Sigmoid colon (tissue), 7 donors: ENCODE results near the gene SIX1. TPM values are rescaled to one million over a fixed set of nuclear protein-coding genes. Genes with fewer than 3 reads are reported as not detected.

Experiments used
- DNase-seq: peaks from one replicate; pipeline ENCODE4 v3.0.0-alpha.2; 2019
- H3K27ac ChIP-seq, 4 donors: fragments of 200-600 bp; sonication (generic); one replicate each; pipeline ENCODE4 v1.5.1; 2016 to 2019; ENCODE audit warnings: mild to moderate bottlenecking in 1 of 4
- H3K27me3 ChIP-seq, 3 donors: fragments of 200-600 bp; sonication (generic); one replicate each; pipeline ENCODE4 v1.5.1; 2019; ENCODE audit warnings: mild to moderate bottlenecking in 1 of 3
- H3K36me3 ChIP-seq, 4 donors: fragments of 200-600 bp; sonication (generic); one replicate each; pipeline ENCODE4 v1.5.1; 2016 to 2019
- H3K4me1 ChIP-seq, 4 donors: fragments of 200-600 bp; sonication (generic); one replicate each; pipeline ENCODE4 v1.5.1; 2017 to 2019
- H3K4me3 ChIP-seq, 4 donors: fragments of 200-600 bp; sonication (generic); one replicate each; pipeline ENCODE4 v1.5.1; 2017 to 2019; ENCODE audit warnings: mild to moderate bottlenecking in 2 of 4, moderate library complexity in 1 of 4
- H3K9me3 ChIP-seq, 4 donors: fragments of 200-600 bp in 3 of 4; sonication (generic) in 3 of 4; one replicate each; pipeline versions ENCODE4 v1.5.1 to v1.6.1; 2013 to 2019
- CTCF ChIP-seq, 4 experiments: fragments of 450-650 bp in 3 of 4; fragments of 200-600 bp in 1 of 4; IDR thresholded peaks; one replicate each; pipeline ENCODE4 v1.5.1; 2016 to 2019; ENCODE audit warnings: antibody characterized with exemption in 4 of 4, mild to moderate bottlenecking in 3 of 4, moderate library complexity in 2 of 4
- EP300 ChIP-seq, 4 donors: sonication (generic); formaldehyde crosslinking; IDR thresholded peaks; one replicate each; pipeline ENCODE4 v1.6.1; 2017; ENCODE audit warnings: antibody characterized with exemption in 4 of 4
- POLR2A ChIP-seq, 2 donors: fragments of 450-650 bp; IDR thresholded peaks; one replicate each; pipeline ENCODE4 v1.6.1; 2016; ENCODE audit warnings: antibody characterized with exemption in 2 of 2, mild to moderate bottlenecking in 2 of 2, moderate library complexity in 2 of 2
- POLR2AphosphoS5 ChIP-seq, 4 donors: sonication (generic); formaldehyde crosslinking; IDR thresholded peaks; one replicate each; pipeline ENCODE4 v1.6.1; 2017; ENCODE audit warnings: antibody characterized with exemption in 4 of 4
- WGBS, 2 donors: extraction: QIAGEN DNeasy Blood & Tissue Kit; methylation state at CpG; one replicate each; pipeline ENCODE4 v1.1.7; 2013; 5-methylcytosine and 5-hydroxymethylcytosine counted together
- intact Hi-C: fragments of 100-400 bp; cut with DNase I; formaldehyde crosslinking; loops from one replicate; pipeline ENCODE4 v1.15.1; 2023
- polyA plus RNA-seq, 3 donors: library from polyadenylated mRNA; stranded (reverse); fragments of 200-250 nt; gene quantifications; one replicate each; pipeline ENCODE4 v1.2.3, GENCODE V29; 2013
- total RNA-seq, 4 donors: library from RNA; depleted of rRNA; stranded (reverse); fragments of >200 nt; gene quantifications; one replicate each; pipeline ENCODE4 v1.1.0, GENCODE V29; 2016
- donor health status: healthy with polysubstance abuse.
- donor health status: Bipolar disorder and iron deficiency.
- donor health status: healthy.

The SIX1 gene
- total and polyA plus RNA-seq, 7 donors: 0.01 to 0.71 TPM; not detected in 5

- no peak overlapping the region for H3K27ac ChIP-seq
- 7 to 16% methylated on average over 55 of the region's 55 CpGs for WGBS, 2 donors
- peaks cover 42 to 74% (median 61%) of the 10 kb centered on the region in 3 donors for H3K27me3 ChIP-seq
- peak overlapping the region; percentile 3 to 42 (median 30) for H3K4me3 ChIP-seq
- intact Hi-C loops: no loop called here
- DNase-seq: no peak
- peaks cover 0 to 28% (median 21%) of the 10 kb centered on the region in 4 donors for H3K4me1 ChIP-seq
- H3K36me3 ChIP-seq: no peaks in the 10 kb centered on the region
- H3K9me3 ChIP-seq: no peaks in the 10 kb centered on the region
- TF ChIP-seq CTCF (IDR thresholded peaks at IDR 0.05) (no peak), POLR2A (IDR thresholded peaks at IDR 0.05) (no peak), POLR2AphosphoS5 (IDR thresholded peaks at IDR 0.05) (no peak), EP300 (IDR thresholded peaks at IDR 0.05) (no peak)
Measured at GRCh38 chr14:60637479-60638315, 11.6 kb downstream of the SIX1 start.

- H3K27me3 ChIP-seq: peaks cover 35 to 67% (median 54%) of the 10 kb centered on the region in 3 donors
- no peak overlapping the region for H3K27ac ChIP-seq
- H3K9me3 ChIP-seq: no peaks in the 10 kb centered on the region
- peaks cover 0 to 20% (median 14%) of the 10 kb centered on the region in 4 donors for H3K4me1 ChIP-seq
- TF ChIP-seq EP300 (IDR thresholded peaks at IDR 0.05) (no peak), POLR2AphosphoS5 (IDR thresholded peaks at IDR 0.05) (no peak), POLR2A (IDR thresholded peaks at IDR 0.05) (no peak), CTCF (IDR thresholded peaks at IDR 0.05) (no peak)
- DNase-seq: no peak
- WGBS, 2 donors: 37 to 63% methylated on average over 20 of the region's 20 CpGs
- no peak overlapping the region for H3K4me3 ChIP-seq
- no peaks in the 10 kb centered on the region for H3K36me3 ChIP-seq
- intact Hi-C loops: no loop called here
Measured at GRCh38 chr14:60636879-60637478, 12.3 kb downstream of the SIX1 start.

- intact Hi-C loops: no loop called here
- Histone ChIP-seq H3K4me3 (no peak overlapping the region), H3K9me3 (no peaks in the 10 kb centered on the region), H3K4me1 (peaks cover 0 to 12% (median 11%) of the 10 kb centered on the region in 4 donors), H3K27me3 (peaks cover 12 to 38% (median 25%) of the 10 kb centered on the region in 3 donors), H3K27ac (no peak overlapping the region), H3K36me3 (no peaks in the 10 kb centered on the region)
- DNase-seq: no peak
- WGBS, 2 donors: 72 to 80% methylated on average over 4 of the region's 4 CpGs
- no peak for TF ChIP-seq CTCF (IDR thresholded peaks at IDR 0.05)
- no peak for TF ChIP-seq POLR2AphosphoS5 (IDR thresholded peaks at IDR 0.05)
- no peak for TF ChIP-seq EP300 (IDR thresholded peaks at IDR 0.05)
- TF ChIP-seq POLR2A (IDR thresholded peaks at IDR 0.05): no peak
Measured at GRCh38 chr14:60634153-60634552, 15.1 kb downstream of the SIX1 start.

- no peaks in the 10 kb centered on the region for H3K9me3 ChIP-seq
- DNase-seq: no peak
- intact Hi-C loops: no loop called here
- TF ChIP-seq EP300 (IDR thresholded peaks at IDR 0.05) (no peak), CTCF (IDR thresholded peaks at IDR 0.05) (no peak), POLR2A (IDR thresholded peaks at IDR 0.05) (no peak), POLR2AphosphoS5 (IDR thresholded peaks at IDR 0.05) (no peak)
- H3K36me3 ChIP-seq: no peaks in the 10 kb centered on the region
- WGBS, 2 donors: 46 to 77% methylated on average over 2 of the region's 2 CpGs
- H3K27ac ChIP-seq: no peak overlapping the region
- H3K27me3 ChIP-seq: peaks cover 8 to 25% (median 12%) of the 10 kb centered on the region in 3 donors
- peaks cover 0 to 6% (median 5%) of the 10 kb centered on the region in 4 donors for H3K4me1 ChIP-seq
- no peak overlapping the region for H3K4me3 ChIP-seq
Measured at GRCh38 chr14:60632777-60633176, 16.5 kb downstream of the SIX1 start.
